CD4-positive, alpha-beta T cell treated with Interleukin-1 beta for 1 hour (primary cell): ENCODE measurements around the gene ADH4.
"Not testable (repeated sequence)": the region's sequence is repeated elsewhere in the genome, so short reads cannot be mapped to it uniquely, and the experiment has no call there.

ENCODE experiments used
- DNase-seq, 2 donors: peaks; one replicate each; pipeline ENCODE4 v3.0.0-alpha.2; 2020 to 2022

ADH4 gene

GRCh38 chr4:99131378-99131777 lies 12.7 kb downstream of the ADH4 start:
- no peak for DNase-seq

DNA sequence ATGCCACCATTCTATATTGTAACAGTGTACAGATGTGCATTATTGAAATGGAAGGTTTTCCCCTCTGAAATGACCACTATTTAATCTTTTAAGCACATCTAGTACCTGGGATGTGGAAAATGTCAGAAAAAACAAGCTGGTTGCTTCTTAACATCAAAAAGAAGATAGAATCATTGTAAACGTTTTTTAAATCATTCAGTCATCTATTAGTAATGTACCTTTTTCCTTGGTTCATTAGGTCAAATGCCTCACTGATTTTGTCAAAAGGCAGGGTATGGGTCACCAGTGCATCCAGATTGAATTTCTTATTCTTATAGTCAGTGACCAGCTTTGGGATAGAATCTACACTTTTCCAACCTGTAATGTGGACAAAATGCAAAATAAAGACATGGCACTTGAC lies 17.7 kb downstream of the ADH4 start:
- DNase-seq = no peak

- no peak for DNase-seq
Measured at GRCh38 chr4:99121008-99121407, 23.1 kb downstream of the ADH4 start.

DNA sequence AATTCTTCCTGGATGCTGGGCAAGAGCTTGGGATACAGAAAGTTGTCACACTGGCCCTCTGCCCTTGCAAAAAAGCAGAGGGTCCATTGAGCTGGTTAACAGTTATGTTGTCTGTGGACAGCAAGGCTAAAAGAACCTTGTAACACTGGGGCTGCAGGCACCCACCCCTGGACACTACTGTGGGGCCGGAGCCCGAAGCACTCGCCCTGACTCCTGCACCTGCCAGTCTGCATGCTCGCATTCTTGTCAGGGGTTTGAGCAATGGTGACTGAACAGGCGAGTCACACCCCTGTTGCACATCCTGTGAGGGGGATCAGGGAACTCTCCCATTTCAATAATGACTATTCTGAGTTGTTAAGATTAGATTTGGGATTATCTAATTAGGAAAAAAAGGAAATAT lies 23.6 kb downstream of the ADH4 start:
- no peak for DNase-seq

GRCh38 chr4:99117876-99118693 lies 26.0 kb downstream of the ADH4 start:
- no peak for DNase-seq

DNA sequence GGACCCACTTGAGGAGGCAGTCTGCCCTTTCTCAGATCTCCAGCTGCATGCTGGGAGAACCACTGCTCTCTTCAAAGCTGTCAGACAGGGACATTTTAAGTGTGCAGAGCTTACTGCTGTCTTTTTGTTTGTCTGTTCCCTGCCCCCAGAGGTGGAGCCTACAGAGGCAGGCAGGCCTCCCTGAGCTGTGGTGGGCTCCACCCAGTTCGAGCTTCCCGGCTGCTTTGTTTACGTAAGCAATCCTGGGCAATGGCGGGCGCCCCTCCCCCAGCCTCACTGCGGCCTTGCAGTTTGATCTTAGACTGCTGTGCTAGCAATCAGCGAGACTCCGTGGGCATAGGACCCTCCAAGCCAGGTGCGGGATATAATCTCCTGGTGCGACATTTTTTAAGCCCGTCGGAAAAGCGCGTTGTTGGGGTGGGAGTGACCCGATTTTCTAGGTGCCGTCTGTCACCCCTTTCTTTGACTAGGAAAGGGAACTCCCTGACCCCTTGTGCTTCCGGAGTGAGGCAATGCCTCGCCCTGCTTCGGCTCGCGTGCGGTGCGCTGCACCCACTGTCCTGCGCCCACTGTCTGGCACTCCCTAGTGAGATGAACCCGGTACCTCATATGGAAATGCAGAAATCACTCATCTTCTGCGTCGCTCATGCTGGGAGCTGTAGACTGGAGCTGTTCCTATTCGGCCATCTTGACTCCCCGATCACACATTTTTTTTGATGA lies 26.8 kb downstream of the ADH4 start:
- DNase-seq = not testable (repeated sequence)

DNA sequence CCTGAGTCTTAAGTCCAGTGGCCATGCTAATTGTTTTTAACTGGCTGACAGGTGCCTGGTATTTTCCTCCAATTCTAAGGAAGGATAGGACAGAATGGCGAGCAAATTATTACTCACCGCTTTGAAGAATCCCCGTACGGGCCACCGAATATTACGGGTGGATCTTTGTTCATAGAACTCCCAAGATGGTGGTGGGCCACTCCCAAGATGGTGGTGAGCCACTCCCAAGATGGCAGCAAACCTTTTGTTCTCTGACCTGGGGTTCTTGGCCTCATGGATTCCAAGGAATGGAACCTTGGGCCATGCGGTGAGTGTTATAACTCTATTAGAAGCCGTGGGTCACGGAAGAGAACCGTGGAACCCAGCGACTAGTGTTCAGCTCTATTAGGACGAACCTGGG lies 34.8 kb downstream of the ADH4 start:
- not testable (repeated sequence) for DNase-seq

GRCh38 chr4:99104153-99104552 lies 39.9 kb downstream of the ADH4 start:
- DNase-seq = no peak

- DNase-seq = no peak
Measured at GRCh38 chr4:99103166-99103565, 40.9 kb downstream of the ADH4 start.

DNA sequence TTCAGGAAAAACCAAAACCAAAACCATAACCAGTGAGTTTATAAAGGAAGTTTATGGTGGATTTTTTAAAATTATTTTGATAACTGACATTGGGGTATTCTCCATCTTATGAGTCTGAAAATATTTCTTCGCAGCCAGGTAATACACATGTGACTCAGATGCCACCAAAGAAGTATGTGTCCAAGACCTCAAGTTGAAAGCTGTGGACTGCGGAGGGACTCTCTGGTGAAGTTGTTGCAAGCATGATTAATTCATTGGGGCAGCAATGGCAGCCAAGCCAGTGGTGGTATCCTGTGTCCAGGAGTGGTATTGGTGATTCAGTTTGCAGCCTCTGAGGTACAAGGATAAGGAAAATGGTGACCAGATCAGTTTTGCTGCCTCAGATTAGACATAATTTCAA lies 41.5 kb downstream of the ADH4 start:
- no peak for DNase-seq

DNA sequence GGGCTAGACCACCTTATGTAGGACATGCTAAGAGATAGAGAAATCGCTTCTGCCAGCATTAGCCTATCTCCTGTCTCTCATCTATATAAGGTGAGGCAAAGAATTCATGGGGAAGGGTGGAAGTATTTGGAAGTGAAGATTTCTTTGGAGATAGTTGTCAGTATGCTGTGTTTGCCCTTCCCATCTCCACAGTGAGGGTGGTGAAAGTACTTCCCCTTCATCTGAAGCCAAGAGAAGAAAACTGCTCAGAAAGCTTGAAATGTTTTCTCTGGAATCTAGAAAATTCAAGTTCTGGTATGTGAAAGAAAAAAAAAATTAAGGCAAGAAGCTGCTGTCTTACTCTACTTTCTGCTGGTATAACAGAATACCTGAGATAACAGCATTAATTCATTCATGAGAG lies 43.2 kb downstream of the ADH4 start:
- no peak for DNase-seq

DNA sequence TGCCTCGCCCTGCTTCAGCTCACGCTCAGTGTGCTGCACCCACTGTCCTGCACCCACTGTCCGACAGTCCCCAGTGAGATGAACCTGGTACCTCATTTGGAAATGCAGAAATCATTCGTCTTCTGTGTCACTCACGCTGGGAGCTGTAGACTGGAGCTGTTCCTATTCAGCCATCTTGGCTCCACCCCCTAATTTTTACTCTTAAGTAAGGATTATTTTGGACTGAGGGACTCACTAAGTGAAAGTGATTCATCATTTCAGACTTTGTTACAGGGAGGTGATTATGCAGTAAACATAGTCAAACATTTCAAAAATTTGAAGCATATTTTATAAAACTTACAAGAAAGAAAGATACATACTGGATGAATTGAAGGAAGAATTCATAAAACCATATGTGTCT lies 44.3 kb downstream of the ADH4 start:
- DNase-seq = not testable (repeated sequence)

GRCh38 chr4:99099311-99099710 lies 44.8 kb downstream of the ADH4 start:
- no peak for DNase-seq

- DNase-seq = not testable (repeated sequence)
Measured at GRCh38 chr4:99091841-99092240, 52.3 kb downstream of the ADH4 start.

- no peak for DNase-seq
Measured at GRCh38 chr4:99091216-99091575, 52.9 kb downstream of the ADH4 start.

DNA sequence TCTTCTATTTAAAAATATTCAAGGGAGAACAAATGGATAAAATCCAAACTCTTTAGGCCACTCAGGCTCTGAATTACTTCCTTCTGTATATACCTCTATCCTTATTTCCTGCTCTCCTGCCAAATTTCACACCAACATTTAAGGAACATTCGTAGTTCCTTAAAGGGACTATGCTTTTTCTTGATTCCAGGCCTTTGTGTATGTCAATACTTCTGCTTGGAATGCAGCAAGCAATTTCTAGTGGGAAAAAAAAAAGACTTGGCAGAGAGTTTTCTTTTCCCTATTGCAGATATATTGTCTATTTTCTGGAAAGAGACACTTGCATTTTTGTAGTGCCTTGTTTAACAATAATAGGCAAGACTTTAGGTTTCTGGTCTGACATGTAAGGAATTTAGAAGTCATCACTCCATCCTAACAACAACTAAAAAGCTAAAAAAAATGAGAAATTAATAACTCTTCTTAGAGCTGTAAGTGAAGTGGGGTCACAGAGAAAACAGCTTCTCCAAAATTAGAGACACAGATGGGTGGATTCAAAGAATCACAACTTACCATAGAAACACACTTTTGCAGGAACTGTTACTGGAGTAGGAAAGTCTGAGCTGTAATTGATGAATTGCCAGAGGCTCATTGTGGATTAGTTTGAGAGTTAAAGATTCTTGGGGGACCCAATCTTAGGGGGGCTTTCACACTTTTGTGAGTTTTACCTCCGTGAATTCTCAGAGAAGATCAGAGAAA lies 53.4 kb downstream of the ADH4 start:
- no peak for DNase-seq

DNA sequence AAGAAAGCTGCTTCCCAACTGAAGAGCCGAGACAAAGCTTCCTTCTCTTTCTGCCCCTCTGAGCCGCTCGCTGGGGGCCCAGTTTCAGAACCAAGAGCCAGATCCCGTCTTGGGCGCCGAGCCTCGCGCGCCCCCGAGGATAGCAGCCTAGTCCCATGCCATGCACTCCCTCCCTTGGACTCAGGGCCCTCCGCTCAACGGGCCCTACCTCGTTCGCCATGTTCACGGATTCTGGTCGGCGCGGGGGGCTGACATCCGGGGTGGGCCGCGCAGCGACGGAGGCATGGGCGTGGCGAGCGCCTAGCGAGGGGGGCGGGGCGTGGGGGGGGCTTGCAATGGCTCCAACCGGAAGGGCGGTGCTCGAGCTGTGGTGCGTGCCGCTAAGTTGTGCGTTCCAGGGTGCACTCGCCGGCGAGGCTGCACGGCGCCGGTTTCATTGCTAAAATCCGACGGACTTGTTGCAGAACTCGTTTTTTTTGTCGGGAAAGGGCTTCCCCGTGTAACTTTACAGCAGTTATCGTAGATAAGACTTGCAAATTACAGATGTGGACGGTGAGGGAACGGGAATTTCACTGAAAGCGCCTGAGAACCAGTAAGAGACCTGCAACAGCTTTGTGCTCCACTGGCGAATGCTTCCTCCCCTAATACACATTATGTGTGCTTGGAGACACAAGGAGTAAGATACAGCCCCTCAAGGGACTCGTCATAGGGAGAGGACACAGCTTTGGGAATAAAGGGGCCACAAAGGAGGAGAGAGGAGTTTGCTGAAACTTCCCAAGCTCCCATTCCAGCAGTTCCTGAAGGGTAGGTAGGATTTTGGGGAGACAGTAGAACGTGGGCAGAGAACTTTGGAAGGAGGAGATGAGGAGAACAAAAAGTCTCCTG lies 55.4 kb downstream of the ADH4 start, which contains the start of gene ADH5:
Gene ADH5, minus strand, starts transcription at position 308 of the 885 bp plus-strand sequence. Its CDS starts 88 bp downstream, at position 220.
- DNase-seq = peak; percentile 86 to 87

GRCh38 chr4:99088023-99088449 lies 56.1 kb downstream of the ADH4 start:
- peak in 1 of 2 donors; percentile 7 for DNase-seq

- DNase-seq = no peak
Measured at GRCh38 chr4:99084595-99084994, 59.5 kb downstream of the ADH4 start.

DNA sequence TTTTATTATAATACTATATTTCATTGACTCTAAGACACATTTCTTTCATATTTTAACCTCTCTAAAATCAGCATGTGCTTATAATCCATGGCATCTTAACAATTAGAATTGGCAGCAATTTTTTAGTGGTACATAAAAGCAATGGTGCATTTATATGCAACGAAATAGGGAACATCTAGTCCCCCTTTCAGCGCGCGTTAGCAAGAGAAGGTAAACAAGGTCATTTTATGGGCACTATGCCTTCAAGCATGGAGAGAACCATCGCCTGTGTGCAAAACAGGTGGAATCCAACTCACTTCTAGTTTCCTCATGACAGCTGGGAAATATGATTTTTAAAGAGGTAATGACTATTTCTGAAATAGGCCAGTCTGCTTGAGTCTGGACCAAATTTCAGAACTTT lies 61.9 kb downstream of the ADH4 start:
- no peak for DNase-seq

GRCh38 chr4:99080869-99081268 lies 63.2 kb downstream of the ADH4 start:
- DNase-seq = not testable (repeated sequence)

DNA sequence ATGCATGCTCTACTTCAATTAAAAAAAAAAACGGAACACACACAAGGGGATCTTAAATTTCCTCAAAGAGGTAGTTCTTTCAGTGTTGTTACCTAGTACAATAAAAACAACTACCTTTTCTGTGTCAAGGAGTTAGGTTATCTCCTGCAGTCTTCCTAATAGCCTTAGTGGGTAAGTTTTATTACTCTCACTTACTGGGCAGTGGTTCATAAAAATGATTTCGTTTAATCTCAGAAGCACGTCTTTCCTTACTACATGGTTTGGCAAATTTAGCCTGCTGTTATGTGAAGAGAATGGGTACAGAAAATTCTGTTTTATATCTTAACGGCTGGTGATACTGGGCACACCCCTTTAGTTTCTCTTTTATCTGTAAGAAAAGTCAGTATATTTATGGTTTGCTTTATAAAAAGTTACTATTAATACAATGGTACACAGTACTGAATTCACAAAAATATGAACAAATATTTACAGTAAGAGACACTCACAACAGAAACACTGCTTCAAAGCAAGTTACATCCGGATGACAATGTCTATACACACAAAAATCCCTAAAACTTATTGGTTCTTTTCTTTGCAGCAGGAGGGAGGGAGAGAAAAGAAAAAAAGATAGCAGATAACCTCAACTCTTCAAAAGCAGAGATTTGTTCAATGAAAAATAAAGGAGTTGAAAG lies 64.3 kb downstream of the ADH4 start:
- no peak for DNase-seq
